Liver (tissue), 3 donors: ENCODE data around the gene C4B.

ENCODE experiments used
- ATF3 ChIP-seq: IDR thresholded peaks from 2 replicates; pipeline ENCODE4 v1.6.1; 2016; ENCODE audit warnings: antibody characterized with exemption
- CTCF ChIP-seq: fragments of 150-350 bp; IDR thresholded peaks from 2 replicates; pipeline ENCODE4 v1.5.1; 2017; ENCODE audit warnings: improper control_type of control experiment, low read depth, low read length; ENCODE audit not compliant: missing input control
- GABPA ChIP-seq, 2 donors: IDR thresholded peaks in 1 of 2; conservative IDR thresholded peaks in 1 of 2; 2 replicates each; pipeline ENCODE4 v1.6.1; 2016; ENCODE audit warnings: antibody characterized with exemption in 2 of 2, mild to moderate bottlenecking in 1 of 2, moderate library complexity in 1 of 2
- JUND ChIP-seq, 2 donors: IDR thresholded peaks; 2 replicates each; pipeline ENCODE4 v1.6.1; 2016; ENCODE audit warnings: antibody characterized with exemption in 2 of 2
- TAF1 ChIP-seq: conservative IDR thresholded peaks from 2 replicates; pipeline ENCODE4 v1.6.1; 2016; ENCODE audit warnings: antibody characterized with exemption, mild to moderate bottlenecking
- YY1 ChIP-seq: IDR thresholded peaks from 2 replicates; pipeline ENCODE4 v1.6.1; 2016; ENCODE audit warnings: antibody characterized with exemption, mild to moderate bottlenecking
- donor health status: healthy.
- donor health status: healthy.

- TF ChIP-seq GABPA (IDR thresholded peaks at IDR 0.05 in 1 of 2, conservative IDR thresholded peaks at IDR 0.05 in 1 of 2): no peak
- no peak for TF ChIP-seq YY1
- TF ChIP-seq ATF3: no peak
- TF ChIP-seq CTCF: no peak
- no peak for TF ChIP-seq JUND (IDR thresholded peaks at IDR 0.05)
- TF ChIP-seq TAF1: no peak
Observed at GRCh38 chr6:32079566-32080290, 65.1 kb downstream of the C4B start.
